GM10266 (cell line): Measurements from ENCODE around the gene PIPOX.

Source experiments
- DNase-seq: peaks from one replicate; pipeline ENCODE4 v3.0.0; 2012; ENCODE audit errors: extremely low spot score
- TF ChIP-seq, protein P1 (sequence below): IDR thresholded peaks from 2 replicates; pipeline ENCODE4 v1.5.1; 2012; ENCODE audit warnings: mild to moderate bottlenecking, low read depth; ENCODE audit not compliant: control insufficient read depth, insufficient read depth; ENCODE audit errors: missing control alignments

PIPOX gene

DNA sequence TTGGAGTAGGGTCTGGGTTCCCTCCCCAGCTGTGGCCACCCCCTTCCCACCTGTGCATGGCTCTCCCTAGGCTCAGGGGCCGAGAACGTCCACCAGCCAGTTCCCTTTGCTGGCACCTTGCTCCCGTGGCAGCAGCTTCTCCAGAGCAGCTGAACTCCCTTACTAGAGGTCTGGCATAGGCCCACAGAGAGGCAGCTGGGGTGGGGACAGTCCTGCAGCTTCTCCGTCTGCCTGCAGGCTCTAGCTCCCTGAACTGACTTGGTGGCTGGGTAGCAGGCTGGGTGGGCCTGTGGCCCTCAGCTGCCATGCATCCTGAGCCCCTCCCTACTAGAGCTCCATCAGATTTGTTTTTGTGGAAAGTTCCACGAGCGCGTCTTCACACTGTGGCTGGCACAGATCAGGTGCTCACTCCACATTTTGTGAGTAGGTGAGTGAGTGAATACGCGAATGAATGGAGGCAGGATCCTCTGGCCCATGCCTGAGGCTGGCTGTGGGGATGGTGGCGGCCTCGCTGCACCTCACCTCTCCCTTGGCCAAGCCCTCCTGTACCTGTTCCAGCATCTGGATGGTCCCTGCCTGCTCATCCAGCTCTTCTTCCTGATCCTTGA, 51.3 kb downstream of the PIPOX start:
- TF ChIP-seq, protein P1, sequence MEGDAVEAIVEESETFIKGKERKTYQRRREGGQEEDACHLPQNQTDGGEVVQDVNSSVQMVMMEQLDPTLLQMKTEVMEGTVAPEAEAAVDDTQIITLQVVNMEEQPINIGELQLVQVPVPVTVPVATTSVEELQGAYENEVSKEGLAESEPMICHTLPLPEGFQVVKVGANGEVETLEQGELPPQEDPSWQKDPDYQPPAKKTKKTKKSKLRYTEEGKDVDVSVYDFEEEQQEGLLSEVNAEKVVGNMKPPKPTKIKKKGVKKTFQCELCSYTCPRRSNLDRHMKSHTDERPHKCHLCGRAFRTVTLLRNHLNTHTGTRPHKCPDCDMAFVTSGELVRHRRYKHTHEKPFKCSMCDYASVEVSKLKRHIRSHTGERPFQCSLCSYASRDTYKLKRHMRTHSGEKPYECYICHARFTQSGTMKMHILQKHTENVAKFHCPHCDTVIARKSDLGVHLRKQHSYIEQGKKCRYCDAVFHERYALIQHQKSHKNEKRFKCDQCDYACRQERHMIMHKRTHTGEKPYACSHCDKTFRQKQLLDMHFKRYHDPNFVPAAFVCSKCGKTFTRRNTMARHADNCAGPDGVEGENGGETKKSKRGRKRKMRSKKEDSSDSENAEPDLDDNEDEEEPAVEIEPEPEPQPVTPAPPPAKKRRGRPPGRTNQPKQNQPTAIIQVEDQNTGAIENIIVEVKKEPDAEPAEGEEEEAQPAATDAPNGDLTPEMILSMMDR, result no peak
- DNase-seq, result no peak

- TF ChIP-seq, protein P1, result no peak
- no peak for DNase-seq
Observed at GRCh38 chr17:29095439-29095838, 52.5 kb downstream of the PIPOX start.

- no peak for DNase-seq
Observed at GRCh38 chr17:29096094-29096493, 53.2 kb downstream of the PIPOX start.

GRCh38 chr17:29099527-29099926, 56.6 kb downstream of the PIPOX start:
- TF ChIP-seq, protein P1, result no peak

More at GRCh38 chr17:29096094-29096493, 53.2 kb downstream of the PIPOX start:
- TF ChIP-seq, protein P1, result no peak

DNA sequence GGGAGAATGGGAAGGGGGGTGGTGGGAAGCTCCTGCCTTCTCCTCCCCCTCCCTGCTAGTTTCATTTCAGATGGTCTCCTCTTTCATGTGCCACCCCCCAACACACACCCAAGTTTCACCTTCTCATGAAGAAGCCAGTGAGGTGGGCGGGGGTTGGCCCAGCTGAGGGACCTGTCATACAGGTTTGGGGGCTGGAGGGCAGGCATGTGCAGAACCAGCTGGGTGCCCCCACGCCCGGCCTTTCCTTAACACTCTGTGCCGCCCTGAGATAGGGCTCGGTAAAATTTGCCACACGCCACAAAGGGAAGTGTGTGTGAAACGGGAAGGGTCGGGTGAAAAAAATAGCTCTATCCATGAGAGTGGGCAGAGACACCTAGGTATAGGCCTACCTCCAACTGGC, 57.4 kb downstream of the PIPOX start:
- DNase-seq, result no peak
- TF ChIP-seq, protein P1, result no peak

More at GRCh38 chr17:29099527-29099926, 56.6 kb downstream of the PIPOX start:
- no peak for DNase-seq

- TF ChIP-seq, protein P1, result no peak
- no peak for DNase-seq
Observed at GRCh38 chr17:29102046-29102445, 59.1 kb downstream of the PIPOX start.

- DNase-seq, result no peak
- TF ChIP-seq, protein P1, result no peak
Observed at GRCh38 chr17:29102741-29103181, 59.8 kb downstream of the PIPOX start.
